Brain pericyte (primary cell): Measurements from ENCODE around the gene HBG1.

Experiments used
- DNase-seq: peaks from one replicate; pipeline ENCODE4 v3.0.0-alpha.2; 2012; ENCODE audit warnings: low read depth, low spot score

The HBG1 gene

DNA sequence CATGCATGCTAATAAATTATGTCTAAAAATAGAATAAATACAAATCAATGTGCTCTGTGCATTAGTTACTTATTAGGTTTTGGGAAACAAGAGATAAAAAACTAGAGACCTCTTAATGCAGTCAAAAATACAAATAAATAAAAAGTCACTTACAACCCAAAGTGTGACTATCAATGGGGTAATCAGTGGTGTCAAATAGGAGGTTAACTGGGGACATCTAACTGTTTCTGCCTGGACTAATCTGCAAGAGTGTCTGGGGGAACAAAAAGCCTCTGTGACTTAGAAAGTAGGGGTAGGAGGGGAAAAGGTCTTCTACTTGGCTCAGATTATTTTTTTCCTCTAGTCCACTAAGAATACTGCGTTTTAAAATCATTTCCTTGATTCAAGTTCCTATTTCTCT lies 22.0 kb downstream of the HBG1 start:
- no peak for DNase-seq

- no peak for DNase-seq
Measured at GRCh38 chr11:5226732-5227310, 22.8 kb downstream of the HBG1 start, which contains the start of gene HBB. TSS of gene HBB (minus strand) at chr11:5227071. CDS start at chr11:5227021, 50 bp downstream.

DNA sequence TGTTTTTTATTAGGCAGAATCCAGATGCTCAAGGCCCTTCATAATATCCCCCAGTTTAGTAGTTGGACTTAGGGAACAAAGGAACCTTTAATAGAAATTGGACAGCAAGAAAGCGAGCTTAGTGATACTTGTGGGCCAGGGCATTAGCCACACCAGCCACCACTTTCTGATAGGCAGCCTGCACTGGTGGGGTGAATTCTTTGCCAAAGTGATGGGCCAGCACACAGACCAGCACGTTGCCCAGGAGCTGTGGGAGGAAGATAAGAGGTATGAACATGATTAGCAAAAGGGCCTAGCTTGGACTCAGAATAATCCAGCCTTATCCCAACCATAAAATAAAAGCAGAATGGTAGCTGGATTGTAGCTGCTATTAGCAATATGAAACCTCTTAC lies 24.2 kb downstream of the HBG1 start:
- DNase-seq, result no peak

- DNase-seq, result no peak
Measured at GRCh38 chr11:5224538-5225479, 24.8 kb downstream of the HBG1 start.

DNA sequence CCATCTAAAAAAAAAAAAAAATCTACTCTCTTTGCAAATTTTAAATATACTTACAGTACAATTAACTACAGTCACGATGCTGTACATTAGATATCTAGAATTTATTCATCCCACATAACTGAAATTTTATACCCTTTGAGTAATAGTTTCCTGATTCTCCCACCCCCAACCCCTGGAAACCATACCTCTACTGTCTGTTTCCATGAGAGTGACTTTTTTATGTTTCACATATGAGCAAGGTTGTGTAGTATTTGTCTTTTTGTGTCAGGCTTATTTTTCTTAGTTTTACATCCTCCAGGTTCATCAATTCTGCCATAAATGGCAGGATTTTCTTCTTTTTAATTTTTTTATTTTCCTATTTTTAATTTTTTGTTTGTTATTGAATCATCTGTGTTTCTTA lies 26.0 kb downstream of the HBG1 start:
- no peak for DNase-seq

DNA sequence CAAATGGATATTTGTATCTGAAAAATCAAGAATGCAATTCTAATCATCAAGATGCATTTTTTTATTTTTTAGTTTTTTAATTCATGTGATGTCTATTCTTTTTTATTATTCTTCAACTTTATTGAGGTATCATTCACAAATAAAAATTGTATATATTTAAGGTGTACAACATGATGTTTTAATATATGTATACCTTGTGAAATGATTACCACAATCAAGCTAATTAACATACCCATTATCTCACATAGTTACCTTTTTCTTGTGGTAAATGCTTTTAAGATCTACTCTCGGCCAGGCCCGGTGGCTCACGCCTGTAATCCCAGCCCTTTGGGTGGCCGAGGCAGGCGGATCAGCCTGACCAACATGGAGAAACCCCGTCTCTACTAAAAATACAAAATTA lies 26.5 kb downstream of the HBG1 start:
- DNase-seq, result no peak

GRCh38 chr11:5210376-5210885 lies 39.2 kb downstream of the HBG1 start:
- DNase-seq, result no peak

GRCh38 chr11:5204787-5205186 lies 44.9 kb downstream of the HBG1 start:
- DNase-seq, result no peak

DNA sequence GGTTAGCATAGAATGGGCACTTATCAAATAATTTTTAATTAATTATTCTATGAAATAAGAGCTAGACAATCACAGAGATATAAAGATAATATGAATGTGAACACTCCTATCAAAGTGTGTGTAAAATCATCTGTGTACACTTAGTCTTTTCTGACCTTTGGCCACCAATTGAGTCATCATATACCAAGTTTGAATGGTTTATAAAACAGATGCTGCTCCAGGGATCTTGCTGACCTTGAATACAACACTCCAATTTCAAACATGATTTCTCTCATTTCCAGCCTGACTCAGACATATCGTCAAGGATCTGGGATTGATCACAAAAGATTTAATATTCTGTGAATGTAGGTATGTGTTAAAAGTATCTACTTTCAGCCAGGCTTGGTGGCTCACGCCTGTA lies 46.3 kb downstream of the HBG1 start:
- DNase-seq, result no peak

DNA sequence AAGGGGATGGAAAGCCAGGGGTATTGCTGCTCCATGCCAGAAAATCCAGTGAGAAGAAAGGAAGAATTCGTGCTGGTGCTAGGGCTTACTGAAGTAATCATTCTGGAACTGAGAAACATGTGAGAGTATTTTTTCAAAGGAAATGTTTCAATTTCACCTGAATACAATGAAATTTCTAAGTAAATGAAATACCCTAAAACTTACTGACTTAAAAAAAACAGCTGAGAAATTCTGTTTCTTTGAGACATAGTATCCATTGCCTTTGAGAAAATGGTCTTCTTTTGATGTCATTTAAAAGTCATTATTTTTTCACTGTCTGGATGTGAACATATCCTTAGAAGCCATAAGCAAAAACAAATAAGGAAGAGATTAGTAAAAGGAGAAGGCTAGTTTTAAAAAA lies 49.1 kb downstream of the HBG1 start, which contains the start of gene OR51V1:
Gene OR51V1, minus strand, starts transcription at position 101 of the 400 bp plus-strand sequence. Its CDS starts 0 bp downstream, at position 101.
- no peak for DNase-seq

- DNase-seq, result no peak
Measured at GRCh38 chr11:5198285-5198684, 51.4 kb downstream of the HBG1 start.
